ENCODE results near the gene METAP1.
A peak's percentile ranks its signal among the peaks of the same experiment; 100 is the strongest.
"Not testable (repeated sequence)": the region's sequence is repeated elsewhere in the genome, so short reads cannot be mapped to it uniquely, and the experiment has no call there.

METAP1 gene

DNA sequence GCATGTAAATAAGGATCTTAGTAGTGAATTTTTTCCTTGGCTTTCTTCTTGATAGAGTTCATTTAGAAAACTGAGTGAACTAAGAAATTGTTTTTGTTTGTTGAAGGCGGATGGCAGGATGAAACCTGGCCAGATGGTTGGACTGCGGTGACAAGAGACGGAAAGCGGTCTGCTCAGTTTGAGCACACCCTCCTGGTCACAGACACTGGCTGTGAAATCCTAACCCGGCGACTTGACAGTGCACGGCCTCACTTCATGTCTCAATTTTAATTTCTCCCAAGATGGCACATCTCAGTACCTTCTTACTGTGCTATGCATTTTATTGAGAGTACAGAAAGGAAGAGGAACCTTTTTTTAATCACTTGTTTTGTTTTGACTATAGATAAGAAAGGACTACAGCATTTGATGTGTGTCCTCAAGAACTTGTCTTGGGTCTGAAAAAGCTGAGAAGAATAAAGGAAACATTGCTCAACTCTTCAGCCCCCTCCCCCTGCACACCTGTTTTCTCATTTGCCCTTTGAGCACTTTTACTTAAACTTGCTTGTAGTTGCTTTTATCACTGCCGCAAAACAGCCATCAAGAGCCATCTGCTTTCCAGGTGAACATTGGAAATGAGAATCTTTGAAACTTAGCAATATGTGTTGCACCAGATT, 65.7 kb downstream of the METAP1 start:
- DNase-seq = no peak

DNA sequence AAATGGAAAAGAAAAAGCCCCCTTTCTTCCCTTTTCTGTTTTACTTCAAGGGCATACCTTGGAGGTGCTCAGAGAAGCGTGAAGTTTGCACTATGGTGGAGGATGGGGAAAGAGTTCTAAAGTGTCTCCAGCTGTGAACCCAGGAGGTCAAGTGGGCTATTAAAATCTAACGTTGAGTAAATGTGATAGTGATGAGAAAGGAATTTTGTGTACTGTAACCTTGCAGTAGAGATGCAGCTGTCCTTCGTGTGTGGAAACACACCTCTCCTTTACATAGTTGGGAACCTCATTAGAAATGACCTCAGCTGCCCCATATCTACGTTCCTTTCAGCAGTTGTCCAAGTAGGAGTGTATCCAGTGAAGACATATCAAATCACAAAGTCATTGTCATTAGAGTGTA, 66.6 kb downstream of the METAP1 start:
- DNase-seq = no peak

DNA sequence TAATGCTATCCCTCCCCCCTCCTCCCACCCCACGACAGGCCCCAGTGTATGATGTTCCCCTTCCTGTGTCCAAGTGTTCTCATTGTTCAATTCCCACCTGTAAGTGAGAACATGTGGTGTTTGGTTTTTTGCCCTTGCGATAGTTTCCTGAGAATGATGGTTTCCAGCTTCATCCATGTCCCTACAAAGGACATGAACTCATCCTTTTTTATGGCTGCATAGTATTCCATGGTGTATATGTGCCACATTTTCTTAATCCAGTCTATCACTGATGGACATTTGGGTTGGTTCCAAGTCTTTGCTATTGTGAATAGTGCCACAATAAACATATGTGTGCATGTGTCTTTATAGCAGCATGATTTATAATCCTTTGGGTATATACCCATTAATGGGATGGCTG, 70.0 kb downstream of the METAP1 start:
- DNase-seq = not testable (repeated sequence)

DNA sequence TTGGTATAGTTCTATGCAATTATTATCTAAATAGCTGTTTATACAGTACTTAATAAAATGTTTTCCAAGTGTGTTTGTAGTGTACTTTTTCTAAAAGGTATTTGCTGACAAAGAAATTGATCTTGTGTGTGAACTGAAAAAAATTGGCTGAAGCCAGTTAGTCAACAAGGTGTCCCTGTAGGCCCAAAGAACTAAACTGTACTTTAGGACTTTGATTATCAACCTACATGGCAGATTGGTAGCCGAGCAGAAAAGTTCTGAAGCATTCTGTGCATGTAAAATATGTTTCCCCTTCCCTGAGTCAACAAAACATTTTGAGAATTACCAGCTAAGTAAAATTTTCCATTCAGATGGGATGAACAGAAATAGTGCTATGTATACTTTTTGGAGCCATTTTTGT, 72.1 kb downstream of the METAP1 start:
- no peak for DNase-seq

DNA sequence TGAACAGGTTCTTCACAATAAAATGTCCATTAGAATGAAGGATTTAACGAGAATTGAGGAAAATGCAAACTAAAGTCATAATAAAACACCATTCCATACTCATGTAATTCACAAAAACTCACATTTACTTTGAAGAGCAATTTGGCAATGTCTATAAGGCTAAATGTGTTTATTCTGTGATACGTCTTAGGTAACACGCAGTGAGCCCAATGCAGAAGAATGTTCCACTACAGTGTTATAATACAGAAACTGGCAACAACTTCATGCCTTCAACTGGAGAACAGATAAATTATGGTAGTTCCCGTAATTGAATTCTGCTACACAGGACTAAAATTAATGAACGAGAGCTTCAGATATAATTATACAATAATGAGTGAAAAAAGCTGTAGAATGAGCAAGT, 75.6 kb downstream of the METAP1 start:
- DNase-seq = no peak

DNA sequence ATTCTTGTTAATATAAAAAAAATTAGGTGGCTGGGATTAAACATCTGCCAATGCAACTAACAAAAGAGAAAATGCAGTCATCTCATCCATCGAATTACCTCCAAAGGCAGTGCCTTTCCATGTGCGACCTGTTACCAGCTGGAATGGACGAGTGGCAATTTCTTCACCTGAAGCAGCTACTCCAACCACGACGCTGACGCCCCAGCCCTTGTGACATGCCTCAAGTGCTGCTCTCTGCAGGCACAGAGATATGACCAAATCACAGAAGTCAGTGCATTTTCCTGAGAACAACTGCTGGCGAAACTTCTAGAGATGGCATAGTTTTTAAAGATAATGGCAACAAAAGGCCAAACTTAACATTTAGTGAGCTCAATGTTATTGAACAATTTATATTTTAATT, 79.3 kb downstream of the METAP1 start:
- DNase-seq = no peak

DNA sequence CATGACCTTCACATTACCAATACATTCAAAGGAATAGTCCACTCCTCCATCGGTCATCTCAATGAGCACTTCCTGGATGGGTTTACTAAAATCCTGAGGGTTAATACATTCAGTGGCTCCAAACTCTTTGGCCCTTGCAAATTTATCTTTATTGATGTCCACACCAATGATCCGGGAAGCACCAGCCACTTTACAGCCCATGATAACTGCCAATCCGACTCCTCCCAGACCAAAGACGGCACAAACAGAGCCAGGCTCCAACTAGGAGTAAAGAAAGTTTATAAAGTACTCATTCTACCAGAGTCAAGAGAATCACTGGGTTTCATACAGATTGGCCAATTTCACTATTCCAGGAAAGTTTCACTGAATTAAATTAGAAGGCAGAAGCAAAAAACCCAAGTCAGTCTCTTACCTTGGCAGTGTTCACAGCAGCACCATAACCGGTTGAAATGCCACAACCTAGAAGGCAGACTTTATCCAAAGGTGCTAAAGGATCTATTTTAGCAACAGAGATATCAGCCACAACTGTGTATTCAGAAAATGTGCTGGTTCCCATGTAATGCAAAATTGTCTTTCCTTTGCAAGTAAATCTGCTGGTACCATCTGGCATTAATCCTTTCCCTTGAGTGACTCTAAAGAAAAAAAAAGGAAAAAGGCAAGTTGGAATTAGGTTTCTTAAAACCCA, 80.9 kb downstream of the METAP1 start:
- DNase-seq = no peak

DNA sequence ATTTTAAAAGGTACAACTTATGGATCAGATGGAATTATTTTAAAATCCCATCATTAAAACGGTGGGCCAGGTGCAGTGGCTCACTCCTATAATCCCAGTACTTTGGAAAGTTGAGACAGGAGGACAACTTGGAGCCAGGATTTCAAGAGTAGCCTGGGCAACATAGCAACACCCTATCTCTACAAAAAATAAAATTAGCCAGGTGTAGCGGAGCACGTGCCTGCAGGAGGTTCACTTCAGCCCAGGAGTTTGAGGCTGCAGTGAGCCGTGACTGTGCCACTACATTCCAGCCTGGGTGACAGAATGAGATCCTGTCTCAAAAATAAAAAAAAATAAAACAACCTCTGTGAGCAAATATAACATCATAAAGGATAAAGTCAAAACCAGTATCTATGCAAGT, 81.7 kb downstream of the METAP1 start:
- no peak for DNase-seq

DNA sequence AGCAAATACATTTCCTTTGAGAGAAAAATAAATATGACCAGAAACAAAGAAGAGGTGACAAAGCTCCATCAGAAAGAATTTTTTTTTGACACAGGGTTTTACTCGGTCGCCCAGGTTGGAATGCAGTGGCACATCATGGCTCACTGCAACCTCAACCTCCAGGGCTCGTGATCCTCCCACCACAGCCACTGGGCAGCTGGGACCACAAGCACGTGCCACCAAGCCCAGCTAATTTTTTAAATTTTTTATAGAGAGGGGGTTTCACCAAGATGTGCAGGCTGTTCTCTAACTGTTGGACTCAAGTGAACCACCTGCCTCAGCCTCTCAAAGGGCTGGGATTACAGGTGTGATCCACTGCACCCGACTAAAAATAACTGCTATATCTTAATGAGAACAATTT, 82.8 kb downstream of the METAP1 start:
- DNase-seq = no peak

DNA sequence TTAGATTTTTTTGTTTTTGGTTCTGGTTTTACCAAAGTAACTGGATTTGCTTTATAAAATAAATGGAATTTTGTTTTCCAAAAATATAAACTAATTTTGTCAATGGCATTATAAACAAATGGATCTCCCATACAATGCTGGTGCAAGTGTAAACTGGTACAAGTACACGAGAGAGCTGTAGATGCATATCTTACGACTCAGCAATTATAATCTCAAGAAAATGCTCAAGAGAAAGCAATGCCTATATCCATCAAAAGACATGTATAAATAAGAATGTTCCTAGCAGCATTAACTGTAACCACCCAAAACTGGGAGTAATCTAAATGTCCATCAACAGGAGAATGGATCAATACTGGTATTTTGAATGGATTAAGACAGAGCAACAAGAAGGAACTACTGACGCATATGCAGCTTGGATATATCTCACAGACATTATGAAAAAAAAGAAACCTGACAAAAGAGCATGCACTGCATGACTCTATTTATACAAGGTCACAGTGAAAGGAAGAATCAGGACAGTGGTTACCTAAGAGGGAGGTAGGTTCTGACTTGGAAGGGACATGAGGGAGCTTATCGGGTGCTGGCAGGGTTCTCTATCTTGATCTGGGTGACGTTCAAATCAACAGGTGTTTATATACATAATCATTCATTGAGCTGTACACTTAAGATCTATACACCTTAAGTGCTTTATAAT, 83.6 kb downstream of the METAP1 start:
- DNase-seq = no peak

DNA sequence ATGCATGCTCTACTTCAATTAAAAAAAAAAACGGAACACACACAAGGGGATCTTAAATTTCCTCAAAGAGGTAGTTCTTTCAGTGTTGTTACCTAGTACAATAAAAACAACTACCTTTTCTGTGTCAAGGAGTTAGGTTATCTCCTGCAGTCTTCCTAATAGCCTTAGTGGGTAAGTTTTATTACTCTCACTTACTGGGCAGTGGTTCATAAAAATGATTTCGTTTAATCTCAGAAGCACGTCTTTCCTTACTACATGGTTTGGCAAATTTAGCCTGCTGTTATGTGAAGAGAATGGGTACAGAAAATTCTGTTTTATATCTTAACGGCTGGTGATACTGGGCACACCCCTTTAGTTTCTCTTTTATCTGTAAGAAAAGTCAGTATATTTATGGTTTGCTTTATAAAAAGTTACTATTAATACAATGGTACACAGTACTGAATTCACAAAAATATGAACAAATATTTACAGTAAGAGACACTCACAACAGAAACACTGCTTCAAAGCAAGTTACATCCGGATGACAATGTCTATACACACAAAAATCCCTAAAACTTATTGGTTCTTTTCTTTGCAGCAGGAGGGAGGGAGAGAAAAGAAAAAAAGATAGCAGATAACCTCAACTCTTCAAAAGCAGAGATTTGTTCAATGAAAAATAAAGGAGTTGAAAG, 84.2 kb downstream of the METAP1 start:
- DNase-seq = no peak

DNA sequence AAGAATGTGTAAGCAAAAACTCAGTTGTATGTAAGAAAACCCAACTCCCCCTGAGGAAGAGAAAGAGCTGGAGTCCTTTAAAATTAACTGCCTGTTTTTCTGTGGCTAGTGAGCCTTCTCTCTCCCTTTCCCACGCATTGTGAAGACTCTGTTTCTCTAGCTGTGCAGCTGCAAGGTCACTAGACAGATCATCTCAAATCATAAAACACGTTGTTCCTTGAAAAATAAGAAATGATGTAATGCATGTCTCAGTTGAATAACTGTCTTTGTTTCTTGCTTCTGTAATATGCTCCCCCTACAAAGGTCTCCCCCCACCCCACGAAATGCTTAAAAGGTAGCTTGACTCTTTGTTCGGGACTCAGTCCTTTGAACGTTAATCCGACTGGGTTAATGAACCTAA, 85.3 kb downstream of the METAP1 start:
- not testable (repeated sequence) for DNase-seq

DNA sequence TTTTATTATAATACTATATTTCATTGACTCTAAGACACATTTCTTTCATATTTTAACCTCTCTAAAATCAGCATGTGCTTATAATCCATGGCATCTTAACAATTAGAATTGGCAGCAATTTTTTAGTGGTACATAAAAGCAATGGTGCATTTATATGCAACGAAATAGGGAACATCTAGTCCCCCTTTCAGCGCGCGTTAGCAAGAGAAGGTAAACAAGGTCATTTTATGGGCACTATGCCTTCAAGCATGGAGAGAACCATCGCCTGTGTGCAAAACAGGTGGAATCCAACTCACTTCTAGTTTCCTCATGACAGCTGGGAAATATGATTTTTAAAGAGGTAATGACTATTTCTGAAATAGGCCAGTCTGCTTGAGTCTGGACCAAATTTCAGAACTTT, 86.7 kb downstream of the METAP1 start:
- no peak for DNase-seq

DNA sequence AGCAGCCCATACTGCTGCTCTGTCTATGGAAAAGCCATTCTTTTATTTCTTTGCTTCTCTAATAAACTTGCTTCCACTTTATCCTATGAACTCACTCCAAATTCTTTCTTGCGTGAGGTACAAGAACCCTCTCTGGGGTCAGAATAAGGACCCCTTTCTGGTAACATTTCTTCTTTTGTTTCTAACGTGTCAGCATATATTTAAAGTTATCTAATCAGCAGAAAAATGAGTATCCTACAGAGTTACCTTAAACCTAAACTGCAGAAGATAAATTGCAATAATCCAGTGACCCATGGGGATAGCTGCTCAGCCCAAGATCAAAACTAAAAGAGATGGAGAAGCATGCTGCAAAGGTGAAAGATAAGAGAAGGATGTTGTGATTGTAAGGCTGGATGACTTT, 89.1 kb downstream of the METAP1 start:
- no peak for DNase-seq

DNA sequence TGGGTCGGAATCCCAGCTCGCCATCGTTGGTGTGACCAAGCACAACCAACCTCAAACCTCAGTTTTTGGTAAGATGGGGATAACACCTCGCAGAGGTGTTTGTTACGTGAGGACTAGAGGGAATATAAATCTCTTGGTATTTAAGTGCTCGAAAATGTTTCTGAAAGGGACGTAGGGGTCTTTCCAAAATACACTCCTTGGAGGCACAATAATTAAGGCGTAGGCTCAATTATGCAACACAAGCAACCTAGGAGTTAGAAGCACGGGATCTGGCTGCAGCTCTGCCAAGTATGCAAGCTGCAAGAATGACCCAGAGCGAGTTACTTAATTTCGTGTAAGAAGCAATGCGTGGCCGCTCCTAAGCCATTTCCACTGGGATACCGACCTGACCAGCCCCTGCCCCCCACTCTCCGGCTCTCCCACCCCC, 92.5 kb downstream of the METAP1 start:
- peak; percentile 58 to 72 for DNase-seq

DNA sequence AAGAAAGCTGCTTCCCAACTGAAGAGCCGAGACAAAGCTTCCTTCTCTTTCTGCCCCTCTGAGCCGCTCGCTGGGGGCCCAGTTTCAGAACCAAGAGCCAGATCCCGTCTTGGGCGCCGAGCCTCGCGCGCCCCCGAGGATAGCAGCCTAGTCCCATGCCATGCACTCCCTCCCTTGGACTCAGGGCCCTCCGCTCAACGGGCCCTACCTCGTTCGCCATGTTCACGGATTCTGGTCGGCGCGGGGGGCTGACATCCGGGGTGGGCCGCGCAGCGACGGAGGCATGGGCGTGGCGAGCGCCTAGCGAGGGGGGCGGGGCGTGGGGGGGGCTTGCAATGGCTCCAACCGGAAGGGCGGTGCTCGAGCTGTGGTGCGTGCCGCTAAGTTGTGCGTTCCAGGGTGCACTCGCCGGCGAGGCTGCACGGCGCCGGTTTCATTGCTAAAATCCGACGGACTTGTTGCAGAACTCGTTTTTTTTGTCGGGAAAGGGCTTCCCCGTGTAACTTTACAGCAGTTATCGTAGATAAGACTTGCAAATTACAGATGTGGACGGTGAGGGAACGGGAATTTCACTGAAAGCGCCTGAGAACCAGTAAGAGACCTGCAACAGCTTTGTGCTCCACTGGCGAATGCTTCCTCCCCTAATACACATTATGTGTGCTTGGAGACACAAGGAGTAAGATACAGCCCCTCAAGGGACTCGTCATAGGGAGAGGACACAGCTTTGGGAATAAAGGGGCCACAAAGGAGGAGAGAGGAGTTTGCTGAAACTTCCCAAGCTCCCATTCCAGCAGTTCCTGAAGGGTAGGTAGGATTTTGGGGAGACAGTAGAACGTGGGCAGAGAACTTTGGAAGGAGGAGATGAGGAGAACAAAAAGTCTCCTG, 93.2 kb downstream of the METAP1 start, which contains the start of gene ADH5:
ADH5 (minus strand) TSS at position 308 of the 885 bp plus-strand sequence; CDS start at position 220, 88 bp downstream.
- DNase-seq = peak; percentile 82 to 91

DNA sequence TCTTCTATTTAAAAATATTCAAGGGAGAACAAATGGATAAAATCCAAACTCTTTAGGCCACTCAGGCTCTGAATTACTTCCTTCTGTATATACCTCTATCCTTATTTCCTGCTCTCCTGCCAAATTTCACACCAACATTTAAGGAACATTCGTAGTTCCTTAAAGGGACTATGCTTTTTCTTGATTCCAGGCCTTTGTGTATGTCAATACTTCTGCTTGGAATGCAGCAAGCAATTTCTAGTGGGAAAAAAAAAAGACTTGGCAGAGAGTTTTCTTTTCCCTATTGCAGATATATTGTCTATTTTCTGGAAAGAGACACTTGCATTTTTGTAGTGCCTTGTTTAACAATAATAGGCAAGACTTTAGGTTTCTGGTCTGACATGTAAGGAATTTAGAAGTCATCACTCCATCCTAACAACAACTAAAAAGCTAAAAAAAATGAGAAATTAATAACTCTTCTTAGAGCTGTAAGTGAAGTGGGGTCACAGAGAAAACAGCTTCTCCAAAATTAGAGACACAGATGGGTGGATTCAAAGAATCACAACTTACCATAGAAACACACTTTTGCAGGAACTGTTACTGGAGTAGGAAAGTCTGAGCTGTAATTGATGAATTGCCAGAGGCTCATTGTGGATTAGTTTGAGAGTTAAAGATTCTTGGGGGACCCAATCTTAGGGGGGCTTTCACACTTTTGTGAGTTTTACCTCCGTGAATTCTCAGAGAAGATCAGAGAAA, 95.1 kb downstream of the METAP1 start:
- no peak for DNase-seq

DNA sequence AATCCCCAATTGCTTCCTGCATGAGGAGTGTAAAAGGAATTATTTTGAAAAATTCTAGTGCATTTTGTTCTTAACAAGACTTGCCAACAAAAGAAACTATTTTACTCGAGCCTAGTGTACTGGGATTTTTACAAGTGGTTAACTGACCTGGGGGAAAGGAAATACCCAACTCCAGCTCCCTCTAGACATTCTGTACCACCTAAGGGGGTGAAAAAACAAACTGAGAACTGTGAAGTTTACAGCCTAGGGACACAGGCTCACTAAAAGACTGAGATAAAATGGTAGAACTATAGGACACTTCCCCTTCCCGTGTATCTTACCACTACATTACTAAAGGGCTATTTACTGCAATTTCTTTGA, 95.7 kb downstream of the METAP1 start:
- no peak for DNase-seq

DNA sequence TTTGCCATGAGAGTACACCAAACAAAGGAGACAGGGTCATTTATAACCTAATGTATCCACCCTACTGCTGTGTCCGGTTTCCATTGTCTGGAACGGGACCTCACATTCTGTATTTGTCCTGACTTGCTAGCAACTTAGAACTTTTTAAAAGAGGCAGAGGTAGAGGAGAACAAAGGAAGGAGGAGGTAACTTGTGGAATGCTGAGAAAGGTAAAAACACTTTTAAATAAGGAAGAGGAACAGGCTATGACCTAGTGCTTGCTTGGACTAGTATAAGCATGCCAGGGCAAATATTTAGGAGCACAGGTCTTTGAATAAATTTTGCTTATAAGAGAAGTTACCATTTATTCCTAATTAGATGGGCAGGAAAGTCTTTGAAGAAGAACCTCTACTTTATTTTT, 96.3 kb downstream of the METAP1 start:
- DNase-seq = not testable (repeated sequence)

DNA sequence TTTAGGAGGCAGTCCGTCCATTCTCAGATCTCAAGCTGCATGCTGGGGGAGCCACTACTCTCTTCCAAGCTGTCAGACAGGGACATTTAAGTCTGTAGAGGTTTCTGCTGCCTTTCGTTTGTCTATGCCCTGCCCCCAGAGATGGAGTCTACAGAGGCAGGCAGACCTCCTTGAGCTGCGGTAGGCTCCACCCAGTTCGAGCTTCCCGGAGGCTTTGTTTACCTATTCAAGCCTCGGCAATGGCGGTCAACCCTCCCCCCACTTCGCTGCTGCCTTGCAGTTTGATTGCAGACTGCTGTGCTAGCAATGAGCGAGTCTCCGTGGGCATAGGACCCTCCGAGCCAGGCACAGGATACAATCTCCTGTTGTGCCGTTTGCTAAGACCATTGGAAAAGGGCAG, 103.8 kb downstream of the METAP1 start:
- DNase-seq = no peak

DNA sequence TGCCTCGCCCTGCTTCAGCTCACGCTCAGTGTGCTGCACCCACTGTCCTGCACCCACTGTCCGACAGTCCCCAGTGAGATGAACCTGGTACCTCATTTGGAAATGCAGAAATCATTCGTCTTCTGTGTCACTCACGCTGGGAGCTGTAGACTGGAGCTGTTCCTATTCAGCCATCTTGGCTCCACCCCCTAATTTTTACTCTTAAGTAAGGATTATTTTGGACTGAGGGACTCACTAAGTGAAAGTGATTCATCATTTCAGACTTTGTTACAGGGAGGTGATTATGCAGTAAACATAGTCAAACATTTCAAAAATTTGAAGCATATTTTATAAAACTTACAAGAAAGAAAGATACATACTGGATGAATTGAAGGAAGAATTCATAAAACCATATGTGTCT, 104.3 kb downstream of the METAP1 start:
- DNase-seq = not testable (repeated sequence)

DNA sequence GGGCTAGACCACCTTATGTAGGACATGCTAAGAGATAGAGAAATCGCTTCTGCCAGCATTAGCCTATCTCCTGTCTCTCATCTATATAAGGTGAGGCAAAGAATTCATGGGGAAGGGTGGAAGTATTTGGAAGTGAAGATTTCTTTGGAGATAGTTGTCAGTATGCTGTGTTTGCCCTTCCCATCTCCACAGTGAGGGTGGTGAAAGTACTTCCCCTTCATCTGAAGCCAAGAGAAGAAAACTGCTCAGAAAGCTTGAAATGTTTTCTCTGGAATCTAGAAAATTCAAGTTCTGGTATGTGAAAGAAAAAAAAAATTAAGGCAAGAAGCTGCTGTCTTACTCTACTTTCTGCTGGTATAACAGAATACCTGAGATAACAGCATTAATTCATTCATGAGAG, 105.4 kb downstream of the METAP1 start:
- DNase-seq = no peak
